K562 (cell line): ENCODE results near the gene SMAGP. TPM values are rescaled to one million over a fixed set of nuclear protein-coding genes. Genes with fewer than 3 reads are reported as not detected.

Experiments used
- CAMTA2 ChIP-seq: fragments of 250-450 bp; sonication (Bioruptor Pico); conservative IDR thresholded peaks from 2 replicates; pipeline ENCODE4 v1.5.1; 2022
- CEBPZ ChIP-seq: fragments of 150-350 bp; IDR thresholded peaks from 2 replicates; pipeline ENCODE4 v1.6.1; 2014; ENCODE audit warnings: low read depth, mild to moderate bottlenecking, low read length, borderline replicate concordance
- CXXC5 ChIP-seq: fragments of 250-450 bp; sonication (Bioruptor Pico); IDR thresholded peaks from 2 replicates; pipeline ENCODE4 v1.8.0; 2022; ENCODE audit warnings: inconsistent platforms, mild to moderate bottlenecking, moderate library complexity
- DDX20 ChIP-seq: fragments of 450-650 bp; IDR thresholded peaks from 2 replicates; pipeline ENCODE4 v1.6.1; 2016; ENCODE audit warnings: missing genetic modification characterization, low read depth, mild to moderate bottlenecking, missing compliant biosample characterization, moderate library complexity
- HES1 ChIP-seq: fragments of 450-650 bp; IDR thresholded peaks from 2 replicates; pipeline ENCODE4 v1.6.1; 2016; ENCODE audit warnings: low read depth, mild to moderate bottlenecking, moderate library complexity
- MBD2 ChIP-seq: sonication (generic); IDR thresholded peaks from 2 replicates; pipeline ENCODE4 v1.6.1; 2016; ENCODE audit warnings: low read depth, borderline replicate concordance
- NELFE ChIP-seq: IDR thresholded peaks from 2 replicates; pipeline ENCODE4 v1.6.1; 2011; ENCODE audit warnings: mild to moderate bottlenecking; ENCODE audit not compliant: insufficient read depth, insufficient read length
- RREB1 ChIP-seq: fragments of 250-450 bp; sonication (Bioruptor Pico); IDR thresholded peaks from 2 replicates; pipeline ENCODE4 v1.4.0; 2020
- TOE1 ChIP-seq, 2 experiments: fragments of 450-650 bp in 1 of 2; sonication (generic) in 1 of 2; formaldehyde crosslinking in 1 of 2; IDR thresholded peaks; 2 replicates each; pipeline versions ENCODE4 v1.7.1 to v1.8.0; 2016 to 2022; ENCODE audit warnings: borderline replicate concordance in 2 of 2, mild to moderate bottlenecking in 2 of 2, antibody characterized with exemption in 1 of 2, inconsistent platforms in 1 of 2, low read depth in 1 of 2, missing genetic modification reagents in 1 of 2, moderate library complexity in 1 of 2
- ZNF197 ChIP-seq: fragments of 200-800 bp; sonication (Bioruptor generic); IDR thresholded peaks from 2 replicates; pipeline ENCODE4 v1.6.1; 2016; ENCODE audit warnings: low read depth, missing genetic modification characterization, missing compliant biosample characterization
- ZNF277 ChIP-seq: fragments of 250-450 bp; sonication (Bioruptor Pico); IDR thresholded peaks from 2 replicates; pipeline ENCODE4 v1.8.0; 2022; ENCODE audit warnings: inconsistent platforms, mild to moderate bottlenecking, moderate library complexity, borderline replicate concordance
- ZNF699 ChIP-seq: fragments of 250-450 bp; sonication (Bioruptor Pico); IDR thresholded peaks from 2 replicates; pipeline ENCODE4 v1.8.0; 2021; ENCODE audit warnings: mild to moderate bottlenecking, moderate library complexity; ENCODE audit not compliant: insufficient replicate concordance
- polyA plus RNA-seq, 8 experiments: library from polyadenylated mRNA; depleted of rRNA in 4 of 8; stranded (reverse) in 5 of 8; unstranded in 3 of 8; fragments of >200 nt; fragmentation: Nextera tagmentation in 2 of 8; fragmentation: Illumina TruSeq in 1 of 8; extraction: Ambion mirVana in 2 of 8; extraction: Trizol in 1 of 8; gene quantifications; 2 replicates each; pipeline versions ENCODE4 v1.2.1 to v1.2.3, GENCODE V29; 2011 to 2014; ENCODE audit warnings: inconsistent platforms in 1 of 8, missing spikeins in 1 of 8
- total RNA-seq, 7 experiments: library from RNA; depleted of rRNA in 6 of 7; stranded (reverse); fragments of >200 nt in 6 of 7; fragmentation: Illumina TruSeq in 2 of 7; extraction: Trizol in 2 of 7; gene quantifications; 2 replicates each; pipeline versions ENCODE4 v1.2.1 to v1.2.3, GENCODE V29; 2011 to 2021; ENCODE audit warnings: low replicate concordance in 1 of 7

Gene SMAGP
- total and polyA plus RNA-seq, 9 of the 15 experiments (the other 6 are each of a cell fraction or from before 2014, with no cell fraction given) = 23.1 to 62.3 (median 29.9) TPM

- TF ChIP-seq CEBPZ (no peak), RREB1 (peak; percentile 44; the same call in 1 of the 2 replicates), TOE1 (IDR thresholded peaks at IDR 0.05; ENCODE audit: borderline replicate concordance) (peak; percentile 97), TOE1 (CRISPR knock-in tag; IDR thresholded peaks at IDR 0.05; ENCODE audit: borderline replicate concordance, low read depth) (peak; percentile 79; the same call in 1 of the 2 replicates), CAMTA2 (CRISPR knock-in tag) (no peak; the same call in 1 of the 2 replicates), MBD2 (peak; percentile 93), NELFE (no peak), HES1 (no peak), ZNF277 (CRISPR knock-in tag) (no peak), ZNF699 (no peak), DDX20 (no peak), CXXC5 (CRISPR knock-in tag) (peak; percentile 95), ZNF197 (CRISPR knock-in tag) (no peak)
Observed at GRCh38 chr12:51238510-51239334, 31.5 kb downstream of the SMAGP start, which contains the start of gene DAZAP2 (continued).
